ENCODE data around the gene HIPK2.

GRCh38 chr7:139664434-139664833, 113.4 kb downstream of the HIPK2 start:
- TF ChIP-seq CTCF (conservative IDR thresholded peaks at IDR 0.05; ENCODE audit: low read depth, low read length) (no peak), EZH2 (IDR thresholded peaks at IDR 0.05; ENCODE audit: borderline replicate concordance, low read depth, low read length, poor library complexity, severe bottlenecking) (no peak)
